ENCODE data around the gene HOXC12.

HOXC12 gene

GRCh38 chr12:53941750-53942149 lies 13.0 kb upstream of the HOXC12 start:
- TF ChIP-seq GLIS3 (CRISPR knock-in tag; IDR thresholded peaks at IDR 0.05): no peak
- TF ChIP-seq CSDC2 (CRISPR knock-in tag; IDR thresholded peaks at IDR 0.05): no peak
- TF ChIP-seq ZNF8 (CRISPR knock-in tag; IDR thresholded peaks at IDR 0.05): no peak
- TF ChIP-seq ESRRG (CRISPR knock-in tag; IDR thresholded peaks at IDR 0.05): no peak
- TF ChIP-seq RARB (CRISPR knock-in tag; IDR thresholded peaks at IDR 0.05): no peak
- TF ChIP-seq OSR1 (CRISPR knock-in tag; IDR thresholded peaks at IDR 0.05): no peak
- TF ChIP-seq BACH2 (CRISPR knock-in tag; IDR thresholded peaks at IDR 0.05; ENCODE audit: borderline replicate concordance): no peak
- no peak for TF ChIP-seq ZC3H10 (CRISPR knock-in tag; IDR thresholded peaks at IDR 0.05)
- TF ChIP-seq, protein P1, sequence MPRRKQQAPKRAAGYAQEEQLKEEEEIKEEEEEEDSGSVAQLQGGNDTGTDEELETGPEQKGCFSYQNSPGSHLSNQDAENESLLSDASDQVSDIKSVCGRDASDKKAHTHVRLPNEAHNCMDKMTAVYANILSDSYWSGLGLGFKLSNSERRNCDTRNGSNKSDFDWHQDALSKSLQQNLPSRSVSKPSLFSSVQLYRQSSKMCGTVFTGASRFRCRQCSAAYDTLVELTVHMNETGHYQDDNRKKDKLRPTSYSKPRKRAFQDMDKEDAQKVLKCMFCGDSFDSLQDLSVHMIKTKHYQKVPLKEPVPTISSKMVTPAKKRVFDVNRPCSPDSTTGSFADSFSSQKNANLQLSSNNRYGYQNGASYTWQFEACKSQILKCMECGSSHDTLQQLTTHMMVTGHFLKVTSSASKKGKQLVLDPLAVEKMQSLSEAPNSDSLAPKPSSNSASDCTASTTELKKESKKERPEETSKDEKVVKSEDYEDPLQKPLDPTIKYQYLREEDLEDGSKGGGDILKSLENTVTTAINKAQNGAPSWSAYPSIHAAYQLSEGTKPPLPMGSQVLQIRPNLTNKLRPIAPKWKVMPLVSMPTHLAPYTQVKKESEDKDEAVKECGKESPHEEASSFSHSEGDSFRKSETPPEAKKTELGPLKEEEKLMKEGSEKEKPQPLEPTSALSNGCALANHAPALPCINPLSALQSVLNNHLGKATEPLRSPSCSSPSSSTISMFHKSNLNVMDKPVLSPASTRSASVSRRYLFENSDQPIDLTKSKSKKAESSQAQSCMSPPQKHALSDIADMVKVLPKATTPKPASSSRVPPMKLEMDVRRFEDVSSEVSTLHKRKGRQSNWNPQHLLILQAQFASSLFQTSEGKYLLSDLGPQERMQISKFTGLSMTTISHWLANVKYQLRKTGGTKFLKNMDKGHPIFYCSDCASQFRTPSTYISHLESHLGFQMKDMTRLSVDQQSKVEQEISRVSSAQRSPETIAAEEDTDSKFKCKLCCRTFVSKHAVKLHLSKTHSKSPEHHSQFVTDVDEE (CRISPR knock-in tag; IDR thresholded peaks at IDR 0.05): no peak
- TF ChIP-seq ZNF565 (CRISPR knock-in tag; conservative IDR thresholded peaks at IDR 0.05; ENCODE audit: low read depth): no peak
- TF ChIP-seq ZFP30 (CRISPR knock-in tag; IDR thresholded peaks at IDR 0.05): no peak
- TF ChIP-seq CSRNP3 (CRISPR knock-in tag; IDR thresholded peaks at IDR 0.05): no peak
- TF ChIP-seq SNAI2 (CRISPR knock-in tag; IDR thresholded peaks at IDR 0.05): no peak
- no peak for ATAC-seq

DNA sequence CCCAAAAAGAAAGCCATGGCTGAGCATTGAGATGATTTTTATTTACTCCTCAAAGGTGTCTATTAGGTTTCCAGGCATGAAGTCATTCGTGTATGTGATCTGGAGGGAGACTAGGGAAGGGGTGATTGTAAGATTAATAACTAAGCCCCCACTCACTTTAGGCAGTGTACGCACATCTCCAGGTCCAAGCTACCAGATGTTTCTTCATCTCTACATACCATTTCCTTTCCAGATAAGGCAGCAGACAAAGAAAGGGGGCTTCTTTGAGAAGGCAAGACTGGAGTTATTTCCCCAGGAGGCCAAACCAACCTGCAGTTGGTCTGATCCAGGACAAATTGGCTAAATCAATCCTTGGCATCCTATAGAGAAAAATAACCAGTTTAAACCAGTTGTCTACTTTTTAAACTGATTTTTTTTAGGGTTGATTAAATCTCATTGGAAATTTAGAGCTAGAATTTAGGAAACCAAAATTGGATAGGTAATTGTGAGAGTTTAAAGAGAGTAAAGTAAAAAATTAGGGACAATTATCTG lies 12.2 kb upstream of the HOXC12 start:
- TF ChIP-seq, protein P2, sequence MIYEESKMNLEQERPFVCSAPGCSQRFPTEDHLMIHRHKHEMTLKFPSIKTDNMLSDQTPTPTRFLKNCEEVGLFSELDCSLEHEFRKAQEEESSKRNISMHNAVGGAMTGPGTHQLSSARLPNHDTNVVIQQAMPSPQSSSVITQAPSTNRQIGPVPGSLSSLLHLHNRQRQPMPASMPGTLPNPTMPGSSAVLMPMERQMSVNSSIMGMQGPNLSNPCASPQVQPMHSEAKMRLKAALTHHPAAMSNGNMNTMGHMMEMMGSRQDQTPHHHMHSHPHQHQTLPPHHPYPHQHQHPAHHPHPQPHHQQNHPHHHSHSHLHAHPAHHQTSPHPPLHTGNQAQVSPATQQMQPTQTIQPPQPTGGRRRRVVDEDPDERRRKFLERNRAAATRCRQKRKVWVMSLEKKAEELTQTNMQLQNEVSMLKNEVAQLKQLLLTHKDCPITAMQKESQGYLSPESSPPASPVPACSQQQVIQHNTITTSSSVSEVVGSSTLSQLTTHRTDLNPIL (CRISPR knock-in tag; IDR thresholded peaks at IDR 0.05; ENCODE audit: low read depth): no peak
- TF ChIP-seq ESRRG (CRISPR knock-in tag; IDR thresholded peaks at IDR 0.05) (no peak), POU6F1 (CRISPR knock-in tag; IDR thresholded peaks at IDR 0.05; ENCODE audit: borderline replicate concordance, low read depth) (no peak), PPARA (CRISPR knock-in tag; IDR thresholded peaks at IDR 0.05; ENCODE audit: borderline replicate concordance) (no peak), CSDC2 (CRISPR knock-in tag; IDR thresholded peaks at IDR 0.05) (no peak), ZC3H10 (CRISPR knock-in tag; IDR thresholded peaks at IDR 0.05) (no peak), ZNF565 (CRISPR knock-in tag; conservative IDR thresholded peaks at IDR 0.05; ENCODE audit: low read depth) (no peak), RARB (CRISPR knock-in tag; IDR thresholded peaks at IDR 0.05) (no peak), ISL1 (CRISPR knock-in tag; IDR thresholded peaks at IDR 0.05) (no peak), ZFP30 (CRISPR knock-in tag; IDR thresholded peaks at IDR 0.05) (no peak), ZFP3 (CRISPR knock-in tag; IDR thresholded peaks at IDR 0.05) (no peak), ZNF70 (CRISPR knock-in tag; IDR thresholded peaks at IDR 0.05) (no peak)
- TF ChIP-seq, protein P3, sequence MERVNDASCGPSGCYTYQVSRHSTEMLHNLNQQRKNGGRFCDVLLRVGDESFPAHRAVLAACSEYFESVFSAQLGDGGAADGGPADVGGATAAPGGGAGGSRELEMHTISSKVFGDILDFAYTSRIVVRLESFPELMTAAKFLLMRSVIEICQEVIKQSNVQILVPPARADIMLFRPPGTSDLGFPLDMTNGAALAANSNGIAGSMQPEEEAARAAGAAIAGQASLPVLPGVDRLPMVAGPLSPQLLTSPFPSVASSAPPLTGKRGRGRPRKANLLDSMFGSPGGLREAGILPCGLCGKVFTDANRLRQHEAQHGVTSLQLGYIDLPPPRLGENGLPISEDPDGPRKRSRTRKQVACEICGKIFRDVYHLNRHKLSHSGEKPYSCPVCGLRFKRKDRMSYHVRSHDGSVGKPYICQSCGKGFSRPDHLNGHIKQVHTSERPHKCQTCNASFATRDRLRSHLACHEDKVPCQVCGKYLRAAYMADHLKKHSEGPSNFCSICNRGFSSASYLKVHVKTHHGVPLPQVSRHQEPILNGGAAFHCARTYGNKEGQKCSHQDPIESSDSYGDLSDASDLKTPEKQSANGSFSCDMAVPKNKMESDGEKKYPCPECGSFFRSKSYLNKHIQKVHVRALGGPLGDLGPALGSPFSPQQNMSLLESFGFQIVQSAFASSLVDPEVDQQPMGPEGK (CRISPR knock-in tag; IDR thresholded peaks at IDR 0.05; ENCODE audit: borderline replicate concordance): no peak
- TF ChIP-seq, protein P1 (CRISPR knock-in tag; IDR thresholded peaks at IDR 0.05): no peak
- ATAC-seq: no peak
